NOMO-1 treated with DMSO at 0.1 percent for 48 hours (cell line): ENCODE data around the gene CNTNAP4.

Experiments used
- DNase-seq: peaks from one replicate; lab custom pipeline; 2025; ENCODE audit not compliant: unreplicated experiment; lab: John Stamatoyannopoulos, UW

CNTNAP4 gene

DNA sequence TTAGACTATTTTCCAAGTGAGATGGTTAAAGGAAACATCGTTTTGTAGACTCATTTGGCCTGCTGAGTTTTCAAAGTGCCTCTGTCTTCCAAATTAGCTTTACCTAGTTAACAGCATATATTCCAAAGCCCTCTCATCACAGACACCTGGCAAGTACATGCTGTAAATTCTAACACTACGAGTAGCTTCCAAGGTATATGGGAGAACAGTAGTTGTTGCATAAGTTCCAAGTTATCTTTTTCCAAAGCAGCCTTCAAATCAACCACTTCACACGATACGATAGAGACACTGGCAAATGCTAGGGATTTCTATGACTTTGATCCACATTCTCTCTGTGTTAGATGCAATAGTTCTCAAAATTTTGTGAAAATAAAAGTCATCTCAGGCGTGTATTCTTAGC is 299.3 kb downstream of the CNTNAP4 start:
- no peak for DNase-seq

DNA sequence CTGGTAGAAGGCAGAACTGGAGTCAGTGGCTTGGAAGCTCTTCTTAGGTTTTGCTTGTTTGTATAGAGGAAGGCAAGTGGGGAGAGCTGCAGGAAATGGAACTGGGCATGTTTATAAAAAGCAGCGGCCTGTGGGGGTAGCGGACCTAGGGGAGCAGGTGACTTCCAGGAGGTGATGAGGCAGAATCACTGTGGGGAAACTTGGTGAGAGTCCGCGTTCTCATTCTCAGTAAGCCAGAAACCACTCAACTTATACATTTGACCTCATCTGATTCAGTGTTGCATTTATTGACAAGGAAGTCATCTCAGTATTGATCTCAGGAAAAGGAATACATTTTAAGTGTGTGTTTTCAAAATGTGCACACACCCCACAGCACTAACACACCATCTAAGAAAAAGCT is 299.8 kb downstream of the CNTNAP4 start:
- no peak for DNase-seq

DNA sequence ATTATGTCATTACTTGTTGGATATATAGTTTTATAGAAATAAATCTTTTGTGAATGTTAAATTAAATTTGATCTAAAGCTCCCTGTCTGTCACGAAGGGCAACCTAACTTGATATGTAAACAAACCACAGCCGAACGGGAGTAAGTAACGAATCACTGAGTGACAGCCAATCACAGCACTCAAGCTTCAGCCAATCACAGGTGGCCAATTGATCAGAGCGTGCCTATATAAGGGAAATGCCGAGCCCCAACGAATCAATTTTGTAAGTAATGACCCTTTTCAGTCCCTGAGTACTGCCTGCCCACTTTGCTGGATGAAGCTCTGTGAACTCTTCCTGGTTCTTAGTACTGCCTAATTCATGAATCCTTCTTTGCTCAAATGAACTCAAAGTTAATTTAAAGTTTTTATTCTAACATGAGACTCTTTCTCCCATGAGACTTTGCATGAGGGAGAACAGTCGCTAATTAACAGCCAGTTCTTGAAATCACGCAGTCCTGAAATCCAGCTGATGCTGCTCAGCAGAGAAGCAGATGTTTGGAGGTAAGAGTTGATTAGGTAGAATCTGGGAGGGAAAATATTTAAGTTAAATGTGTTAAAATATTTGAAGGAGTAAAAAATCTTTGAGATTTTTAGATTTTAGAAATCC is 302.2 kb downstream of the CNTNAP4 start:
- no peak for DNase-seq

DNA sequence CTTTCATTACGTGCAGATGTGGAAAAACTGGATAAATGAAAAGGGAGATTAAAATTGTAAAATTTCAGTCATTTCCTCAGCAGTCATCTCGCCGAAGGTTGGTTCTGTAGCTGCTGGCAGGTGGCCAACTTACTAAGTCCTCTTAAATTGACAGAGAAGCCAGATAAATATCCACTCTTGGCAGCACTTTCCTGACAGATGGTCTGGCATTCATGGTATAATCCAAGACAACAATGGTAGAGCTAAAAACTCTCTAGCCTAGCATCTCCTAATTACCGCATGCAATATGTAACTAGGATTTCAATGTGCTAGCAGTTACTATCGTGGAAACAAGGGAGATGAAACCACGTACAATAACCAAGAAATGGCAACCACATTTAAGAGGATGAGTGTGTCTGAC is 306.3 kb downstream of the CNTNAP4 start:
- no peak for DNase-seq

DNA sequence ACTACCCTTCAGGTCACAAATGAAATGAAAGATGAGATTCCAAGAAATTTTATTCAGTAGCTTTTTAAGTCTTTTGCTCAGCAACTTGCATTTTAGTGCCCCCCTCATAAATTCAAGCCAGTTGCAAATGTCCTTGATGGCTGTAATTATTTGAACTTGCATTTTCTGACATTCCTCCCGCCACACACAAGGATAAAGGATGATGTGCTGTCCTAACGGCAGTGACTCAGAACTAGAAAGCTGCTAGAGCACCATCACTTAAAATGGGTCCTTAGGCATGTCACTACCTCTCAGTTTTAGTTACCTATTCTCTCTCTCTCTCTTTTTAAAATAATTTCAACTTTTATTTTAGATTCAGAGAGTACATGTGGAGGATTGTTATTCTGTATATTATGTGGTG is 306.7 kb downstream of the CNTNAP4 start:
- DNase-seq: no peak

DNA sequence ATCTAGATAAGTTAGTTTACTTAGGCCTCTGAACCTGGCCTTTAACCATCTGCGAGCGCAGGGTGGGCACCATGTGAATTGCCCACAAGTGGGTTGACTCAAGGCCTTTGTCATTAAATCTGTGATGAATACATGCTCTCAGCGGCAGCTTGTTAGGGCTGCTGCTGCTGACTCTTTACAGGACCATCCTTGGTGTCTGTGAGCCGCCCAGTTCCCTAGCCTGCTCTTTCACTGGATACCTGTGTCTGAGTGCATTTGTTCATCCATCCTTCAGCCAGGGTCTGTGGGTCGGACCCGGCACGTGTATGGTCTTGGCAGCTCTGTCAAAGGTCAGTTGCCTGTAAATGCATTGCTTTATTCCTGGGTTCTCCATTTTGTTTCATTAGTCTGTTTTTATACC is 321.3 kb downstream of the CNTNAP4 start:
- no peak for DNase-seq

DNA sequence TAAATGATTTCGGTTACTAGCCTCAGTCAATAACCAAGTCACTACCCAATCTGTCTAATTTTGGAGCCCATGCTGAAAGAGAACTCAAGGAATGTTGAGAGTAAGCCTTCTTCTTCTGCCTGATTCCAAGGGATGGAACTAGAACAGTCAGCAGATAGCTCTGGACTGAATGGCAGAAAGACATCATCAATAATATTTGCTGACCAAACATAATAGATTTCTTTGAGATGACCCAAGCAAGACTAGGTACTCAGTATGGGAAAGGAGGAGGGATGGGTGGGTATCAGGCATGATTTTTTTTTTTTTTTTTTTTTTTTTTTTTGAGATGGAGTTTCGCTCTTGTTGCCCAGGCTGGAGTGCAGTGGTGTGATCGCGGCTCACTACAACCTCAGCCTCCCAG is 330.1 kb downstream of the CNTNAP4 start:
- DNase-seq: no peak
